B cell (primary cell): ENCODE data around the gene RFX2. TPM values are rescaled to one million over a fixed set of nuclear protein-coding genes. Genes with fewer than 3 reads are reported as not detected.

ENCODE experiments used
- ATAC-seq: fragments of 200-7000 bp; cut with Tn5 transposase; one replicate; pipeline ENCODE4 v1.10.0; 2021; ENCODE audit warnings: low read depth, mild to moderate bottlenecking, moderate number of reproducible peaks, moderate library complexity
- CTCF ChIA-PET: fragments of 350-600 bp; sonication (Branson Sonifier 250); formaldehyde crosslinking; loops from one replicate; lab custom pipeline; 2021; ENCODE audit warnings: antibody characterized with exemption, inconsistent platforms; lab: Charles Lee
- POLR2A ChIA-PET: fragments of 350-600 bp; sonication (Branson Sonifier 250); formaldehyde crosslinking; loops from one replicate; lab custom pipeline; 2021; ENCODE audit warnings: antibody characterized with exemption; lab: Charles Lee
- DNase-seq: peaks from one replicate; pipeline ENCODE4 v3.0.0; 2013
- H2AFZ ChIP-seq: 2 replicates; pipeline ENCODE4 v1.6.1; 2012; ENCODE audit warnings: mild to moderate bottlenecking, low read depth, low read length; ENCODE audit not compliant: insufficient read depth, poor library complexity, severe bottlenecking
- H3K27ac ChIP-seq, 2 donors: 1 replicate in 1 of 2; 2 replicates in 1 of 2; pipeline ENCODE4 v1.5.1; 2012 to 2013; ENCODE audit warnings: low read length in 2 of 2, mild to moderate bottlenecking in 2 of 2, moderate library complexity in 1 of 2
- H3K27me3 ChIP-seq, 4 experiments: fragments of 200-600 bp in 1 of 4; sonication (generic) in 1 of 4; replicated peaks in 1 of 4; 1 replicate in 2 of 4; 2 replicates in 2 of 4; pipeline versions ENCODE4 v1.6.1 to v1.7.0; 2013 to 2016; ENCODE audit warnings: low read length in 3 of 4, mild to moderate bottlenecking in 2 of 4, mixed read lengths in 1 of 4, moderate library complexity in 1 of 4; ENCODE audit not compliant: insufficient read depth in 4 of 4, control insufficient read depth in 3 of 4; ENCODE audit errors: control extremely low read depth in 1 of 4
- H3K36me3 ChIP-seq, 2 experiments: replicated peaks in 1 of 2; 1 replicate in 1 of 2; 2 replicates in 1 of 2; pipeline versions ENCODE4 v1.6.1 to v1.7.1; 2013; ENCODE audit warnings: low read length in 1 of 2; ENCODE audit not compliant: insufficient read depth in 2 of 2, control insufficient read depth in 1 of 2; ENCODE audit errors: control extremely low read depth in 1 of 2, extremely low read depth in 1 of 2
- H3K4me1 ChIP-seq, 2 donors: fragments of 200-600 bp in 1 of 2; sonication (generic) in 1 of 2; 1 replicate in 1 of 2; 2 replicates in 1 of 2; pipeline versions ENCODE4 v1.5.1 to v1.6.1; 2013 to 2017; ENCODE audit warnings: low read length in 2 of 2; ENCODE audit not compliant: control insufficient read depth in 2 of 2, insufficient read depth in 2 of 2
- H3K4me2 ChIP-seq: replicated peaks from 2 replicates; pipeline ENCODE3; 2012; ENCODE audit warnings: mild to moderate bottlenecking, low read depth, low read length; ENCODE audit not compliant: poor library complexity, severe bottlenecking
- H3K4me3 ChIP-seq, 5 experiments: fragments of 200-600 bp in 1 of 5; sonication (generic) in 1 of 5; 1 replicate in 3 of 5; 2 replicates in 2 of 5; pipeline versions ENCODE4 v1.5.1 to v1.7.0; 2011 to 2016; ENCODE audit warnings: low read length in 4 of 5, mild to moderate bottlenecking in 4 of 5, low read depth in 2 of 5, control low read depth in 1 of 5, moderate library complexity in 1 of 5; ENCODE audit not compliant: insufficient read depth in 1 of 5; ENCODE audit errors: control extremely low read depth in 1 of 5, extremely low read depth in 1 of 5
- H3K79me2 ChIP-seq: fragments of 200-600 bp; sonication (generic); one replicate; pipeline ENCODE4 v1.6.0; 2016; ENCODE audit warnings: low read length; ENCODE audit not compliant: control insufficient read depth, insufficient read depth
- H3K9ac ChIP-seq: fragments of 200-600 bp; sonication (generic); 2 replicates; pipeline ENCODE4 v1.6.1; 2017; ENCODE audit warnings: mild to moderate bottlenecking, low read length, moderate library complexity
- H3K9me3 ChIP-seq, 3 donors: one replicate each; pipeline versions ENCODE4 v1.6.1 to v1.7.1; 2013; ENCODE audit warnings: low read length in 2 of 3; ENCODE audit not compliant: control insufficient read depth in 2 of 3, insufficient read depth in 1 of 3; ENCODE audit errors: control extremely low read depth in 1 of 3
- H4K20me1 ChIP-seq: 2 replicates; pipeline ENCODE4 v1.6.0; 2012; ENCODE audit warnings: mild to moderate bottlenecking, low read length; ENCODE audit not compliant: insufficient read depth, control insufficient read depth, poor library complexity, severe bottlenecking
- H3K27ac Mint-ChIP-seq: one replicate; pipeline ENCODE4 v1.8.0; 2021; ENCODE audit warnings: mixed read lengths
- H3K27me3 Mint-ChIP-seq: one replicate; pipeline ENCODE4 v1.8.0; 2021; ENCODE audit warnings: mixed read lengths
- H3K4me1 Mint-ChIP-seq: one replicate; pipeline ENCODE4 v1.8.0; 2021; ENCODE audit warnings: mixed read lengths
- H3K4me3 Mint-ChIP-seq: one replicate; pipeline ENCODE4 v1.8.0; 2021; ENCODE audit warnings: mixed read lengths
- H3K9me3 Mint-ChIP-seq: one replicate; pipeline ENCODE4 v1.8.0; 2022; ENCODE audit warnings: mixed read lengths; ENCODE audit not compliant: insufficient read depth
- CTCF ChIP-seq: fragments of 200-600 bp; IDR thresholded peaks from one replicate; pipeline ENCODE4 v1.8.0; 2022; ENCODE audit warnings: antibody characterized with exemption, mild to moderate bottlenecking
- EZH2 ChIP-seq: IDR thresholded peaks from 2 replicates; pipeline ENCODE4 v1.6.1; 2012; ENCODE audit warnings: borderline replicate concordance, low read depth, mild to moderate bottlenecking, moderate library complexity, low read length; ENCODE audit not compliant: insufficient read depth, poor library complexity, severe bottlenecking
- WGBS: methylation state at CpG from one replicate; pipeline ENCODE4 v1.1.5; 2013; ENCODE audit warnings: missing lambda C conversion rate; ENCODE audit not compliant: insufficient coverage; 5-methylcytosine and 5-hydroxymethylcytosine counted together
- intact Hi-C: fragments of 100-400 bp; cut with micrococcal nuclease; formaldehyde crosslinking; loops from one replicate; pipeline ENCODE4 v1.10.0; 2022
- polyA plus RNA-seq: library from polyadenylated mRNA; depleted of rRNA; stranded (reverse); fragments of >200 nt; gene quantifications from 2 replicates; pipeline ENCODE4 v1.2.3, GENCODE V29; 2012
- total RNA-seq, 2 donors: library from RNA; stranded (reverse); fragments of 120-200 nt in 1 of 2; gene quantifications; 1 replicate in 1 of 2; 2 replicates in 1 of 2; pipeline versions ENCODE4 v1.2.3 to v1.2.4, GENCODE V29; 2013 to 2022

Gene RFX2
- total and polyA plus RNA-seq, 2 donors (not counting 1 experiment from before 2014, with no cell fraction given), result 7.1 to 8.6 TPM

- Histone ChIP-seq H3K9me3 (peaks cover 0 to 8% (median 0%) of the 10 kb centered on the region in 3 donors), H3K27ac (no peak overlapping the region), H4K20me1 (no peaks in the 10 kb centered on the region), H3K4me2 (no peak overlapping the region), H3K27me3 (no peaks in the 10 kb centered on the region), H2AFZ (no peak overlapping the region), H3K9ac (no peak overlapping the region), H3K36me3 (no peaks in the 10 kb centered on the region), H3K79me2 (no peaks in the 10 kb centered on the region), H3K4me3 (no peak overlapping the region), H3K4me1 (peaks cover 11 to 12% of the 10 kb centered on the region in 2 donors)
- POLR2A ChIA-PET, result interaction anchor here (0.6 kb wide), 1 partner anchor 12 kb away, joined by 3 read pairs; no protein-coding TSS in a partner anchor
- H3K27me3 Mint-ChIP-seq, result no peaks in the 10 kb centered on the region
- no peak for ATAC-seq
- TF ChIP-seq CTCF (no peak), EZH2 (no peak)
- no peak overlapping the region for H3K27ac Mint-ChIP-seq
- CTCF ChIA-PET, result interaction anchor here (0.6 to 2.4 kb wide), 5 partner anchors 8 to 1950 kb away, joined by 3 to 7 read pairs (median 3); no protein-coding TSS in a partner anchor
- intact Hi-C loops, result no loop called here
- H3K4me1 Mint-ChIP-seq, result peaks cover 14% of the 10 kb centered on the region
- DNase-seq, result no peak
- H3K9me3 Mint-ChIP-seq, result peaks cover 4% of the 10 kb centered on the region
- H3K4me3 Mint-ChIP-seq, result no peak overlapping the region
- 100% methylated on average over 2 of the region's 4 CpGs for WGBS
Observed at GRCh38 chr19:6099033-6099432, 11.3 kb downstream of the RFX2 start.

- DNase-seq (no peak), ATAC-seq (no peak)
- Histone ChIP-seq H4K20me1 (no peaks in the 10 kb centered on the region), H3K79me2 (no peaks in the 10 kb centered on the region), H3K4me1 (peaks cover 11 to 12% of the 10 kb centered on the region in 2 donors), H3K4me2 (no peak overlapping the region), H3K27me3 (no peaks in the 10 kb centered on the region), H3K36me3 (no peaks in the 10 kb centered on the region), H2AFZ (no peak overlapping the region), H3K9ac (no peak overlapping the region), H3K27ac (no peak overlapping the region), H3K9me3 (peaks cover 0 to 8% (median 0%) of the 10 kb centered on the region in 3 donors), H3K4me3 (no peak overlapping the region)
- Mint-ChIP-seq H3K27me3 (no peaks in the 10 kb centered on the region), H3K27ac (no peak overlapping the region), H3K4me1 (peaks cover 14% of the 10 kb centered on the region), H3K4me3 (no peak overlapping the region), H3K9me3 (peaks cover 4% of the 10 kb centered on the region)
- ChIA-PET POLR2A (no interaction called here), CTCF (interaction anchor here (0.6 to 2.4 kb wide), 4 partner anchors 11 to 1951 kb away, joined by 3 to 7 read pairs (median 3); no protein-coding TSS in a partner anchor)
- intact Hi-C loops, result no loop called here
- 100% methylated on average over 1 of the region's 5 CpGs for WGBS
- TF ChIP-seq CTCF, result no peak
- TF ChIP-seq EZH2, result no peak
Observed at GRCh38 chr19:6098574-6098973, 11.7 kb downstream of the RFX2 start.
